ENCODE data around the gene QRICH1. TPM values are rescaled to one million over a fixed set of nuclear protein-coding genes. Genes with fewer than 3 reads are reported as not detected.

Gene QRICH1
- total and polyA plus RNA-seq, 3 donors from 2014 or later = 126 to 287 (median 280) TPM

- Histone ChIP-seq H3K27ac (peak overlapping the region; percentile 98), H3K36me3 (ENCODE audit: low read depth, missing control alignments) (no peaks in the 10 kb centered on the region), H3K27me3 (no peaks in the 10 kb centered on the region), H3K9me3 (no peaks in the 10 kb centered on the region), H3K4me3 (peak overlapping the region; percentile 99 to 100), H3K4me1 (peaks cover 25% of the 10 kb centered on the region)
- intact Hi-C loops (cut with DNase I; ENCODE audit: low total_unique reads) = loop anchor here (10.0 kb wide), 1 partner anchor 68 kb away; the partner anchor contains the start of genes IMPDH2 and NDUFAF3
- WGBS, 2 donors = 0 to 1% methylated on average over 19 to 44 of the region's 86 CpGs
- no peak for TF ChIP-seq POLR2A (IDR thresholded peaks at IDR 0.05)
- no peak for TF ChIP-seq CTCF (IDR thresholded peaks at IDR 0.05)
- peak; percentile 93 for DNase-seq
Observed at GRCh38 chr3:49092938-49093852, 676 bp downstream of the QRICH1 start.

- no peak overlapping the region for H3K4me3 ChIP-seq
- H3K4me1 ChIP-seq = no peaks in the 10 kb centered on the region
- no peak overlapping the region for H3K27ac ChIP-seq
- no peaks in the 10 kb centered on the region for H3K27me3 ChIP-seq
- TF ChIP-seq POLR2A (IDR thresholded peaks at IDR 0.05) (no peak), CTCF (IDR thresholded peaks at IDR 0.05) (no peak)
- DNase-seq = no peak
- intact Hi-C loops (cut with DNase I; ENCODE audit: low total_unique reads) = no loop called here
- no peaks in the 10 kb centered on the region for H3K36me3 ChIP-seq (ENCODE audit: low read depth, missing control alignments)
- 91 to 96% methylated on average over 8 of the region's 8 CpGs for WGBS, 2 donors
- H3K9me3 ChIP-seq = no peaks in the 10 kb centered on the region
Observed at GRCh38 chr3:49081429-49081828, 12.4 kb downstream of the QRICH1 start.

GRCh38 chr3:49079270-49079669, 14.6 kb downstream of the QRICH1 start:
- no peak for DNase-seq
- TF ChIP-seq POLR2A (IDR thresholded peaks at IDR 0.05) = no peak
- TF ChIP-seq CTCF (IDR thresholded peaks at IDR 0.05) = no peak
- H3K27ac ChIP-seq = no peak overlapping the region
- H3K36me3 ChIP-seq (ENCODE audit: low read depth, missing control alignments) = no peaks in the 10 kb centered on the region
- WGBS, 2 donors = 69 to 82% methylated on average over 2 of the region's 2 CpGs
- intact Hi-C loops (cut with DNase I; ENCODE audit: low total_unique reads) = no loop called here
- no peaks in the 10 kb centered on the region for H3K9me3 ChIP-seq
- no peaks in the 10 kb centered on the region for H3K4me1 ChIP-seq
- H3K27me3 ChIP-seq = no peaks in the 10 kb centered on the region
- no peak overlapping the region for H3K4me3 ChIP-seq

GRCh38 chr3:49076646-49077045, 17.2 kb downstream of the QRICH1 start:
- DNase-seq = no peak
- WGBS, 2 donors = 78 to 87% methylated on average over 4 of the region's 4 CpGs
- H3K36me3 ChIP-seq (ENCODE audit: low read depth, missing control alignments) = no peaks in the 10 kb centered on the region

More at GRCh38 chr3:49076646-49077045, 17.2 kb downstream of the QRICH1 start:
- intact Hi-C loops (cut with DNase I; ENCODE audit: low total_unique reads) = no loop called here
- no peaks in the 10 kb centered on the region for H3K27me3 ChIP-seq
- no peak overlapping the region for H3K27ac ChIP-seq
- H3K4me3 ChIP-seq = no peak overlapping the region
- no peaks in the 10 kb centered on the region for H3K4me1 ChIP-seq
- H3K9me3 ChIP-seq = no peaks in the 10 kb centered on the region
- TF ChIP-seq POLR2A (IDR thresholded peaks at IDR 0.05) = no peak
- no peak for TF ChIP-seq CTCF (IDR thresholded peaks at IDR 0.05)

All from testis (tissue), 3 donors.